A549 (cell line): Measurements from ENCODE around the gene S1PR4. TPM values are rescaled to one million over a fixed set of nuclear protein-coding genes. Genes with fewer than 3 reads are reported as not detected.

ENCODE experiments used
- ATAC-seq, 2 experiments: fragments of 200-7000 bp in 1 of 2; fragments of >200 bp in 1 of 2; cut with Nextera tagmentation in 1 of 2; cut with Tn5 transposase in 1 of 2; 3 replicates each; pipeline versions ENCODE4 v1.8.0 to v1.9.1; 2018 to 2020; ENCODE audit warnings: mild to moderate bottlenecking in 1 of 2, moderate library complexity in 1 of 2
- CTCF ChIA-PET: fragments of 300-600 bp; sonication (Branson Sonifier 250); formaldehyde crosslinking; extraction: SDS; loops from one replicate; lab custom pipeline; 2021; ENCODE audit warnings: antibody characterized with exemption, inconsistent platforms; lab: Yijun Ruan, JAX
- POLR2A ChIA-PET: fragments of 350-600 bp; formaldehyde crosslinking; extraction: SDS; loops from one replicate; lab custom pipeline; 2021; ENCODE audit warnings: antibody characterized with exemption, inconsistent platforms; lab: Yijun Ruan, JAX
- DNase-seq, 2 experiments: peaks; one replicate each; pipeline versions ENCODE4 v3.0.0 to v3.0.0-alpha.2; 2011 to 2016; ENCODE audit warnings: low read depth in 1 of 2, low spot score in 1 of 2
- FAIRE-seq: peaks from 2 replicates; lab custom pipeline; 2011; peaks lifted over from hg19 to GRCh38; lab: Jason Lieb, UNC
- H3K27ac ChIP-seq, 2 experiments: fragments of >200 bp; sonication (Bioruptor Twin); formaldehyde crosslinking; 3 replicates each; pipeline ENCODE4 v1.5.1; 2016 to 2017
- H3K4me1 ChIP-seq: fragments of >200 bp; sonication (Bioruptor Twin); formaldehyde crosslinking; 3 replicates; pipeline ENCODE4 v1.6.1; 2016
- H3K4me2 ChIP-seq: fragments of >200 bp; sonication (Bioruptor Twin); formaldehyde crosslinking; 3 replicates; pipeline ENCODE4 v1.6.1; 2016
- H3K4me3 ChIP-seq: fragments of >200 bp; sonication (Bioruptor Twin); formaldehyde crosslinking; 3 replicates; pipeline ENCODE4 v1.5.1; 2016
- H3K9me3 ChIP-seq: fragments of >200 bp; sonication (Bioruptor Twin); formaldehyde crosslinking; 3 replicates; pipeline ENCODE4 v1.6.1; 2016
- BHLHE40 ChIP-seq: IDR thresholded peaks from 2 replicates; pipeline ENCODE4 v1.6.1; 2012; ENCODE audit warnings: low read depth, low read length, inconsistent platforms
- EHF ChIP-seq: fragments of 250-450 bp; sonication (Bioruptor Pico); IDR thresholded peaks from 2 replicates; pipeline ENCODE4 v1.5.0; 2020; ENCODE audit warnings: mild to moderate bottlenecking
- FOSL2 ChIP-seq, 2 experiments: fragments of 450-650 bp in 1 of 2; fragments of >200 bp in 1 of 2; sonication (Bioruptor Twin) in 1 of 2; formaldehyde crosslinking; IDR thresholded peaks; 2 replicates each; pipeline versions ENCODE4 v1.5.0 to v1.6.1; 2016 to 2020; ENCODE audit warnings: mild to moderate bottlenecking in 1 of 2, moderate library complexity in 1 of 2
- HEYL ChIP-seq: fragments of 250-450 bp; sonication (Bioruptor Pico); IDR thresholded peaks from 2 replicates; pipeline ENCODE4 v1.8.0; 2021; ENCODE audit warnings: mild to moderate bottlenecking, moderate library complexity
- JUN ChIP-seq, 2 experiments: fragments of >200 bp; sonication (Bioruptor Twin); formaldehyde crosslinking; IDR thresholded peaks; 2 replicates in 1 of 2; 3 replicates in 1 of 2; pipeline ENCODE4 v1.6.1; 2016 to 2017
- JUNB ChIP-seq: fragments of >200 bp; sonication (Bioruptor Twin); formaldehyde crosslinking; IDR thresholded peaks from 2 replicates; pipeline ENCODE4 v1.6.1; 2016
- MAFK ChIP-seq: fragments of 450-650 bp; IDR thresholded peaks from 2 replicates; pipeline ENCODE4 v1.6.1; 2014; ENCODE audit not compliant: partially characterized antibody
- MAX ChIP-seq: IDR thresholded peaks from 2 replicates; pipeline ENCODE4 v1.6.1; 2012
- PBX3 ChIP-seq: IDR thresholded peaks from 2 replicates; pipeline ENCODE4 v1.6.1; 2012
- RARB ChIP-seq: fragments of 250-450 bp; sonication (Bioruptor Pico); IDR thresholded peaks from 2 replicates; pipeline ENCODE4 v1.8.0; 2021; ENCODE audit warnings: mild to moderate bottlenecking, moderate library complexity
- RNF2 ChIP-seq: fragments of 200-600 bp; sonication (generic); IDR thresholded peaks from 2 replicates; pipeline ENCODE4 v1.6.1; 2016; ENCODE audit warnings: low read depth, mild to moderate bottlenecking, antibody characterized with exemption, moderate library complexity, borderline replicate concordance
- ZC3H11A ChIP-seq: fragments of 450-650 bp; IDR thresholded peaks from 2 replicates; pipeline ENCODE4 v1.6.1; 2014; ENCODE audit warnings: antibody characterized with exemption, mild to moderate bottlenecking
- ZFP36 ChIP-seq: fragments of 450-650 bp; IDR thresholded peaks from 2 replicates; pipeline ENCODE4 v1.6.1; 2014; ENCODE audit warnings: borderline replicate concordance; ENCODE audit not compliant: partially characterized antibody
- WGBS: methylation state at CpG from one replicate; pipeline ENCODE4 v1.1.6; 2017; ENCODE audit errors: missing lambda C conversion rate; 5-methylcytosine and 5-hydroxymethylcytosine counted together
- polyA plus RNA-seq, 4 experiments: library from polyadenylated mRNA; depleted of rRNA in 3 of 4; stranded (reverse); fragments of >200 nt; fragmentation: RNase III in 1 of 4; extraction: RNeasy Plus Mini Kit Qiagen cat#74134 plus additional on column Dnase treatment in 1 of 4; gene quantifications; 2 replicates in 3 of 4; 3 replicates in 1 of 4; pipeline ENCODE4 v1.2.3, GENCODE V29; 2011 to 2017
- TF ChIP-seq, protein P1 (sequence below): fragments of 250-450 bp; sonication (Bioruptor Pico); IDR thresholded peaks from 2 replicates; pipeline ENCODE4 v1.5.0; 2021; ENCODE audit warnings: mild to moderate bottlenecking, moderate library complexity, borderline replicate concordance
- TF ChIP-seq, protein P2 (sequence below): fragments of 250-450 bp; sonication (Bioruptor Pico); IDR thresholded peaks from 2 replicates; pipeline ENCODE4 v1.5.0; 2020; ENCODE audit warnings: low read depth, mild to moderate bottlenecking, moderate library complexity

S1PR4 gene
- polyA plus RNA-seq, 2 of the 4 experiments (the other 2 are of a cell fraction): 0.09 to 0.17 TPM

GRCh38 chr19:3175781-3176714 is 2.5 kb upstream of the S1PR4 start:
- no peak for TF ChIP-seq RARB (CRISPR knock-in tag)
- TF ChIP-seq PBX3: no peak
- no peak for TF ChIP-seq ZC3H11A
- TF ChIP-seq MAFK: peak; percentile 75
- TF ChIP-seq ZFP36: no peak
- no peak for TF ChIP-seq JUN (IDR thresholded peaks at IDR 0.05)
- TF ChIP-seq RNF2: no peak
- TF ChIP-seq, protein P1, sequence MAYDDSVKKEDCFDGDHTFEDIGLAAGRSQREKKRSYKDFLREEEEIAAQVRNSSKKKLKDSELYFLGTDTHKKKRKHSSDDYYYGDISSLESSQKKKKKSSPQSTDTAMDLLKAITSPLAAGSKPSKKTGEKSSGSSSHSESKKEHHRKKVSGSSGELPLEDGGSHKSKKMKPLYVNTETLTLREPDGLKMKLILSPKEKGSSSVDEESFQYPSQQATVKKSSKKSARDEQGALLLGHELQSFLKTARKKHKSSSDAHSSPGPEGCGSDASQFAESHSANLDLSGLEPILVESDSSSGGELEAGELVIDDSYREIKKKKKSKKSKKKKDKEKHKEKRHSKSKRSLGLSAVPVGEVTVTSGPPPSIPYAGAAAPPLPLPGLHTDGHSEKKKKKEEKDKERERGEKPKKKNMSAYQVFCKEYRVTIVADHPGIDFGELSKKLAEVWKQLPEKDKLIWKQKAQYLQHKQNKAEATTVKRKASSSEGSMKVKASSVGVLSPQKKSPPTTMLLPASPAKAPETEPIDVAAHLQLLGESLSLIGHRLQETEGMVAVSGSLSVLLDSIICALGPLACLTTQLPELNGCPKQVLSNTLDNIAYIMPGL (CRISPR knock-in tag): no peak
- TF ChIP-seq MAX: 0 out of 2 replicates have a peak, but pooled peaks have one; percentile 35
- no peak for TF ChIP-seq EHF (CRISPR knock-in tag)
- TF ChIP-seq BHLHE40: 0 out of 2 replicates have a peak, but pooled peaks have one; percentile 36
- Histone ChIP-seq H3K9me3 (no peaks in the 10 kb centered on the region), H3K4me1 (peaks cover 31% of the 10 kb centered on the region), H3K27ac (peak overlapping the region; percentile 91 to 93), H3K4me3 (no peak overlapping the region), H3K4me2 (peak overlapping the region; percentile 80)
- DNase-seq (peak in 1 of 2 experiments; percentile 87), ATAC-seq (peak; percentile 10 to 61; a peak in 3 of 6 replicates), FAIRE-seq (peak; percentile 13)
- ChIA-PET CTCF (interaction anchor here (0.9 to 1.2 kb wide), 3 partner anchors 13 to 72 kb away, joined by 3 to 4 read pairs (median 4); no protein-coding TSS in a partner anchor), POLR2A (no interaction called here)
- 24% methylated on average over 15 of the region's 17 CpGs for WGBS

DNA sequence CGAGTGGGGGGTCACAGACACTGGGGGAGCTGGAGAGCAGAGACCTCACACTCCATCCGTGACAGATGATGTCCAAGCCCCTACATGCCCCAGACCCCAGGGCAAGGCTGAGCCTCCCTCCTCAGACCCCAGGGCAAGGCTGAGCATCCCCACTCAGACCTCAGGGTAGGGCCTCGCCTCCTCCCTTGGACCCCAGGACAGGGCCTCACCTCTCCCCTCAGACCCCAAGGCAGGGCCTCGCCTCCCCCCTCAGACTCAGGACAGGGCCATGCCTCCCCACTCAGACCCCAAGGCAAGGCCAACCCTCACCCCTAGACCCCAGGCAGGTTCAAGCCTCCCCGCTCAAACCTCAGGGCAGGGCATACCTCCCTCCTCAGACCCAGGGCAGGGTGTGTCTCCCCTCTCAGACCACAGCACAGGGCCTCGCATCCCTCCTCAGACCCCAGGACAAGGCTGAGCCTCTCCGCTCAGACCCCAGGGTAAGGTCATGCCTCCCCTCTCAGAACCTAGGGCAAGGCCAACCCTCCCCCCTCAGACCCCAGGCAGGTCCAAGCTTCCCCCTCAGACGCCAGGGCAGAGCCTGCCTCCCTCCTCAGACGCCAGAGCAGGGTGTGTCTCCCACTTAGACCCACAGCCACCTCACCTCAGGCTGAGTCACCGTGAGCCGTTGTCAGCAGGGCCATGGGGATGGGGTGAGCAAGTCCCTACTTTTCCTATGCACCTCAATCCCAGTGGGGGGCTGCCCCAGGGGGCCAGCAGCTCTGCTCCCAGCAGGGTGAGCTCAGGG is 1.7 kb upstream of the S1PR4 start:
- peak overlapping the region; percentile 80 for H3K4me2 ChIP-seq
- no peak for TF ChIP-seq FOSL2 (IDR thresholded peaks at IDR 0.05)
- TF ChIP-seq FOSL2 (CRISPR knock-in tag; IDR thresholded peaks at IDR 0.05): peak; percentile 74
- TF ChIP-seq HEYL (CRISPR knock-in tag): no peak
- TF ChIP-seq, protein P2, sequence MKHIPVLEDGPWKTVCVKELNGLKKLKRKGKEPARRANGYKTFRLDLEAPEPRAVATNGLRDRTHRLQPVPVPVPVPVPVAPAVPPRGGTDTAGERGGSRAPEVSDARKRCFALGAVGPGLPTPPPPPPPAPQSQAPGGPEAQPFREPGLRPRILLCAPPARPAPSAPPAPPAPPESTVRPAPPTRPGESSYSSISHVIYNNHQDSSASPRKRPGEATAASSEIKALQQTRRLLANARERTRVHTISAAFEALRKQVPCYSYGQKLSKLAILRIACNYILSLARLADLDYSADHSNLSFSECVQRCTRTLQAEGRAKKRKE (CRISPR knock-in tag): no peak
- no peak for TF ChIP-seq RNF2
- peak; percentile 28 for TF ChIP-seq ZFP36
- TF ChIP-seq JUNB: no peak
- TF ChIP-seq, all 56 proteins: peak for 2
- CTCF ChIA-PET: interaction anchor here (0.7 to 1.2 kb wide), 2 partner anchors 30 to 48 kb away, joined by 3 to 4 read pairs; no protein-coding TSS in a partner anchor
- Histone ChIP-seq H3K4me3 (no peak overlapping the region), H3K9me3 (no peaks in the 10 kb centered on the region), H3K27ac (peak overlapping the region; percentile 91 to 93), H3K4me1 (peaks cover 27% of the 10 kb centered on the region)
- POLR2A ChIA-PET: no interaction called here
- WGBS: 75% methylated on average over 4 of the region's 11 CpGs
- ATAC-seq: peak; percentile 86 to 88
- DNase-seq: peak; percentile 80 to 83
- no peak for FAIRE-seq
